Activated CD4-positive, alpha-beta T cell treated with anti-CD3 and anti-CD28 coated beads, Interleukin-2, amount 50 U/mL, for 24 hours (primary cell): ENCODE results near the gene ZC3H6.

ENCODE experiments used
- DNase-seq, 2 donors: peaks; one replicate each; pipeline ENCODE4 v3.0.0-alpha.2; 2020; ENCODE audit warnings: low read depth in 1 of 2, low spot score in 1 of 2

The ZC3H6 gene

GRCh38 chr2:112275311-112275886 lies at the start of gene ZC3H6:
TSS of gene ZC3H6 (plus strand) at chr2:112275597. CDS start at chr2:112275995, 398 bp downstream.
- DNase-seq = peak; percentile 99 to 100

GRCh38 chr2:112229348-112229747 lies 46.0 kb upstream of the ZC3H6 start:
- DNase-seq = no peak

- no peak for DNase-seq
Measured at GRCh38 chr2:112230371-112230770, 45.0 kb upstream of the ZC3H6 start.

GRCh38 chr2:112239862-112240261 lies 35.5 kb upstream of the ZC3H6 start:
- DNase-seq = no peak

- no peak for DNase-seq
Measured at GRCh38 chr2:112242384-112242783, 33.0 kb upstream of the ZC3H6 start.

- no peak for DNase-seq
Measured at GRCh38 chr2:112243233-112243632, 32.2 kb upstream of the ZC3H6 start.

- DNase-seq = no peak
Measured at GRCh38 chr2:112244854-112245253, 30.5 kb upstream of the ZC3H6 start.

- no peak for DNase-seq
Measured at GRCh38 chr2:112251271-112251670, 24.1 kb upstream of the ZC3H6 start.

GRCh38 chr2:112253261-112253815 lies 22.1 kb upstream of the ZC3H6 start:
- no peak for DNase-seq

- DNase-seq = peak; percentile 90 to 95
Measured at GRCh38 chr2:112254466-112255240, 20.7 kb upstream of the ZC3H6 start, which contains the start of gene ZC3H8. TSS of gene ZC3H8 (minus strand) at chr2:112255042. CDS start at chr2:112254981, 61 bp downstream.

- no peak for DNase-seq
Measured at GRCh38 chr2:112255875-112256274, 19.5 kb upstream of the ZC3H6 start.

GRCh38 chr2:112256654-112257053 lies 18.7 kb upstream of the ZC3H6 start:
- no peak for DNase-seq

- DNase-seq = no peak
Measured at GRCh38 chr2:112257575-112257974, 17.8 kb upstream of the ZC3H6 start.

GRCh38 chr2:112259509-112260294 lies 15.7 kb upstream of the ZC3H6 start:
- peak; percentile 66 to 79 for DNase-seq

- DNase-seq = no peak
Measured at GRCh38 chr2:112260295-112260625, 15.1 kb upstream of the ZC3H6 start.

- no peak for DNase-seq
Measured at GRCh38 chr2:112262876-112263275, 12.5 kb upstream of the ZC3H6 start.

GRCh38 chr2:112268547-112268946 lies 6.8 kb upstream of the ZC3H6 start:
- no peak for DNase-seq

- DNase-seq = no peak
Measured at GRCh38 chr2:112272669-112273068, 2.7 kb upstream of the ZC3H6 start.

- DNase-seq = no peak
Measured at GRCh38 chr2:112273349-112273748, 2.0 kb upstream of the ZC3H6 start.

- DNase-seq = peak; percentile 71
Measured at GRCh38 chr2:112275887-112276773, 733 bp downstream of the ZC3H6 start.

- no peak for DNase-seq
Measured at GRCh38 chr2:112276954-112277353, 1.6 kb downstream of the ZC3H6 start.
